Measurements from ENCODE around the gene TARBP1.
"Not testable (repeated sequence)": the region's sequence is repeated elsewhere in the genome, so short reads cannot be mapped to it uniquely, and the experiment has no call there.

Gene TARBP1

DNA sequence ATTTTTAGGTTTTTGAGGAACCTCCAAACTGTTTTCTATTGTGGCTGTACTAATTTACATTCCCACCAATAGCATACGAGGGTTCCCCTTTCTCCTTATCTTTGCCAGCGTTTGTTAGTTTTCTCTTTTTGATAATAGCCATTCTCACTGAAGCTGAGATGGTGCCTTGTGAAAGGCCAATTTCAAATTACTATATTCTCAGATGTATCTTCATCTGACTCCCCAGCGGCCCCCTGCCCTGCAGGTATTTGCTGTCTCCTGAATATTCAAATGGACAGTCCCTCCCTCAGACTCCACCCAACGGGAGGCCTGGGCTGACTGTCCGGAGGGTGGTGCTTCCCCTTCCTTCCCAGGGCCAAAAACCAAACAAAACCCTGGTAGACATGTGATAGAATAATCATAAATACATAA lies 33.5 kb upstream of the TARBP1 start:
- Mint-ChIP-seq H3K27me3 (peaks cover 6% of the 10 kb centered on the region), H3K4me3 (no peak overlapping the region), H3K9me3 (no peaks in the 10 kb centered on the region), H3K36me3 (ENCODE audit: low read depth) (no peaks in the 10 kb centered on the region), H3K27ac (no peak overlapping the region), H3K4me1 (ENCODE audit: low read depth) (peaks cover 20% of the 10 kb centered on the region)
- no peak for DNase-seq

DNA sequence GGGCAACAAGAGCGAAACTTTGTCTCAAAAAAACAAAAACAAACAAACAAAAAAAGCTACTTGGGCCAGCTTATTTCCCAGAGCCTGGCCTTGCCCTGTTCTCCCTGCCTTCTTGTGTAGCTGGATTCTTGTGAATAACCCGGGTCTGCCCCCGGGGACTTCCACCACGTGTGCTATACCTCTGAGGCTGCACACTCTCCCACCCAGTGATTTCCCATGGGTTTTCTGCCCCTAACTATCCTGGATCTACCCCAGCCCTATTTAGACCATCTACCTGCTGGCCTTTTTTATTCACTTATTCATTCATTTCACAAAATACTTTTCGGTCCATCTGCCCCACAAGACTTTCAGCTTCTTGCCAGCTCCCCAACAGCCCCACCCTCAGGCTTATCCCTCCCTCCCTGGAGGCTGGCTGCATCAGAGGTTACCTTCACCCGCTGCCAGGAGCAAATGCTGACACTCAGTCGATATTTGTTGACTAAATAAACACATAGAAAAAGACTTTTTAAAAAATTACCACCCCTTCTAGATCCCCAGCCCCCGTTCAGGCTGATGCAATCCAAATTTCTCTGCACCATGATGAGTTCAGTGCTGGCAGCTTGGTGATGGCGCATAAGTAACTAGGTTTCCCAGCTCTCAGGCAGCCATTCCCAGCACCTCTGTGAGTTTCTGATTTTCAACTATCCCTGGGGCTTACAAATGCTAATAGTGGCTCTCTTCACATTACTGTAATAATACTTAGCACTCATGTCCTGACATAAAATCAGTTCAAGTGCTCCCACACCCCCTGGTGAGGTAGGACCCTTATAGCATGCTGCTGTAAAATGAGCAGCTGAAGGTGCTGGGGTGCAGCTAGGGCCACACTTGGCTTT lies 30.7 kb upstream of the TARBP1 start:
- peaks cover 12% of the 10 kb centered on the region for H3K4me1 Mint-ChIP-seq (ENCODE audit: low read depth)
- no peak overlapping the region for H3K27ac Mint-ChIP-seq
- H3K9me3 Mint-ChIP-seq: peaks cover 4% of the 10 kb centered on the region
- H3K36me3 Mint-ChIP-seq (ENCODE audit: low read depth): no peaks in the 10 kb centered on the region
- no peak for DNase-seq
- peaks cover 6% of the 10 kb centered on the region for H3K27me3 Mint-ChIP-seq
- H3K4me3 Mint-ChIP-seq: no peak overlapping the region

DNA sequence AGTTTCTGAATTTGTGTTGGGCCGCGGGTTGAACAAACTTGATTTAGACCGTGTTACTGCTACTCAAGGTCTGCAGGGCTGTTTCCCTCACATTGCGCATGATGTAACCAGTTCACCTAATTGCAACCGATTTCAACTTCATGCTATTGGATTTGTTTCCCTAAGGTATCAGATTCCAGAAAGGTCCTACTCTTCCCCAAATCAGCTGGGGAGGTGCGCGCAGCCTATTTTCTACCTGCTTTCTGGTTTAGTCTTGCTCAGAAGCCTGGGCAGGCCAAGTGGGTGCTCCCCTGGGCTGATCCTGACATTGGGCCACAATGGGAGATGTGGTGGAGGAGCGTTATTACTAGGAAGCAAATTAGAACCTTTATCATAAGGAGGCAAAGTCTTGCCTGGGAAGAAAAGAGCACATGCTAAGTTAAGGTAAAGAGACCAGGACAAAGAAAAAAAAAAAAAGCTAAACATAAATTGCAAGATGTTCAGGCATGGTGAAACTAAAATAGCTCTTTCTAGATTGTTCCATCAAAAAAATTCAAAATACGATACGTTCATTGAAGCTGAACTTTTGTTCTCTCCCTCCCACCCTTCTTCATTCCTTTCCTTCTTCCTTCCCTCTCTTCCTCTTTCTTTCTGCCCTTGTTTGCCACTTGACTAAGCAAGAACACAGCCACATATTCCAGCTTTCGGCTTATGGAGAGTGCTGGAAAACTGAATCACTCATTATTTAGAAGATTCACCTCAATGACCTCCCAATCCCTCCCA lies 28.8 kb upstream of the TARBP1 start:
- no peak overlapping the region for H3K4me3 Mint-ChIP-seq

DNA sequence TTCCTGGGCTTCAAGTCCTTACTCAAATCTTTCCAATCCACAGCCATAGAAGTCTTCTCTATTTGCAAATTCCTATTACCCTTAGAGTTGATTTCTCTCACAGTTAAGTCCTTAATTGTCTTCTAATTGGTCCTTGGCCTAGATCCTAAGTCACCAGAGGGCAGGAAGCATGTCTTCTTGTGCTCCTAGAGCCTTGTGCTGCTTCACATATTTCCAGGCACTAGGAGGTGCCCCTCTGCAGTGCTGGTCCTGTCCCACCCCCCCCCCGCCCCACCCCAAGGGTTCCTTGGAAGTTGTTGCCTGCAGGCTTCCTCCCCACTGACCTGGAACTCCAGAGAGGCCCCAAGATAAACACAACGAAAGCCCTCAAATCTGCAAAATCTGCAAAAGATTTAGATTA lies 28.1 kb upstream of the TARBP1 start:
- Mint-ChIP-seq H3K4me3 (no peak overlapping the region), H3K27ac (no peak overlapping the region), H3K9me3 (peaks cover 18% of the 10 kb centered on the region), H3K36me3 (ENCODE audit: low read depth) (no peaks in the 10 kb centered on the region), H3K4me1 (ENCODE audit: low read depth) (peaks cover 31% of the 10 kb centered on the region), H3K27me3 (peaks cover 6% of the 10 kb centered on the region)
- DNase-seq: no peak

More for the DNA sequence above, 28.8 kb upstream of the TARBP1 start:
- H3K9me3 Mint-ChIP-seq: peaks cover 18% of the 10 kb centered on the region
- H3K36me3 Mint-ChIP-seq (ENCODE audit: low read depth): no peaks in the 10 kb centered on the region
- no peak overlapping the region for H3K27ac Mint-ChIP-seq
- H3K4me1 Mint-ChIP-seq (ENCODE audit: low read depth): peaks cover 30% of the 10 kb centered on the region
- no peak for DNase-seq
- H3K27me3 Mint-ChIP-seq: peaks cover 6% of the 10 kb centered on the region

DNA sequence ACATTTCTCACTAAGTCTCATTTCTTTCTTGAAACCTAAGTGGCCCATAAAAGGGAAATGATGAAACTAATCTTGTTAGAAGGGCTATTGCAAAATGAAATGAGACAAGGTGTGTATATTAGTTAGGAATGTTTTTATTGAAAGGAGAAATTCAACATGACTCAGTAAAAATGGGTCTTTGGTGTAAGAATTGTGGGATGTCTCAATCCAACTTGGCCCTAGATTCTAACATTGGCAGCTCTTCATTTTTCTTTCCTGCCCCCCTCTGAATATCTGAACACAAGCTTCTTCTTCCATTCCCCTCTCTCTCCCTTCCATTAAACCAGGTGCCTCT lies 26.8 kb upstream of the TARBP1 start:
- Mint-ChIP-seq H3K27me3 (peaks cover 6% of the 10 kb centered on the region), H3K4me1 (ENCODE audit: low read depth) (peaks cover 44% of the 10 kb centered on the region), H3K9me3 (peaks cover 22% of the 10 kb centered on the region), H3K4me3 (no peak overlapping the region), H3K36me3 (ENCODE audit: low read depth) (no peaks in the 10 kb centered on the region), H3K27ac (no peak overlapping the region)
- DNase-seq: no peak

DNA sequence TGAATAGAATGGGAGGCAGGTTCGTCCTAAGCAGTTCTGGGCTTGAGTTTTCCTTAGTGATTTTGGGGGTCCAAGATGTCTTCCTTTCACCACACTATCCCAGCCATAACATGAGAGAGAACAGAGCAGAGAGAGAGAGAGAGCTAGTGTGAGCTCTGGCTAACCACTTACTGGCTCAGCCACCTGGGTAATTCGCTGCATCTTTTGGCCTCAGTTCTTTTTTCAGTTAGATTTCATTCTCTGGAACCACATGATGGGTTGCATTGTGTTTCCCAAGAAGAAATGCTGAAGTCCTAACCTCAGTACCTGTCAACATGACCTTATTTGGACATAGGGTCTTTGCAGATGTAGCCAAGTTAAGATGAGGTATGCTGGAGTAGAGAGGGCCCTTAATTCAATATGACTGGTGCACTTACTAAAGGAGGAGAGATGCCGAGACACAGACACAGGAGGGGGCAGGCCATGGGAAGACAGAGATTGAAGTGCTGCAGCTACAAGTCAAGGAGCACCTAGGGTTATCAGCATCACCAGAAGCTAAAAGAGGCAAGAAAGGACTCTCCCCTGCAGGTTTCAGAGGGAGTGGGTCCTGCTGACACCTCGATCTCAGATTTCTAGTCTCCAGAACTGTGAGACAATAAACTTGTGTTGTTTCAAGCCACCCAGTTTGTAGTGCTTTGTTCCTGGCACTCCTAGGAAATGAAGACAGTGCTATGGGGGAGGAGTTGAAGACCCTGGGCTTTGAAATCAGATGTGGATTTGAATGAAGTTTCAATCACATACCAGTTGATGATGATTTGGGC lies 26.2 kb upstream of the TARBP1 start:
- Mint-ChIP-seq H3K27ac (no peak overlapping the region), H3K9me3 (peaks cover 22% of the 10 kb centered on the region), H3K4me3 (no peak overlapping the region), H3K4me1 (ENCODE audit: low read depth) (peaks cover 50% of the 10 kb centered on the region), H3K36me3 (ENCODE audit: low read depth) (no peaks in the 10 kb centered on the region), H3K27me3 (peaks cover 6% of the 10 kb centered on the region)
- no peak for DNase-seq

DNA sequence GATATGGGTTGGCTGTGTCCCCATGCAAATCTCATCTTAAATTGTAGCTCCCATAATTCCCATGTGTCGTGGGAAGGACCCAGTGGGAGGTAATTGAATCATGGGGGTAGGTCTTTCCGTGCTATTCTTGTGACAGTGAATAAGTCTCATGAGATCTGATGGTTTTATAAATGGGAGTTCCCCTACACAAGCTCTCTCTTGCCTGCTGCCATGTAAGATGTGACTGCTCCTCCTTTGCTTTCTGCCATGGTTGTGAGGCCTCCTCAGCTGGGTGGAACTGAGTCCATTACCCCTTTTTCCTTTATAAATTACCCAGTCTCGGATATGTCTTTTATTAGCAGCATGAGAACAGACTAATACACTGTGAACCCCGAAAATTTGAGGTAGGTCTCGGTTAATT lies 25.3 kb upstream of the TARBP1 start:
- not testable (repeated sequence) for H3K27me3 Mint-ChIP-seq; H3K4me3 Mint-ChIP-seq; H3K27ac Mint-ChIP-seq; H3K36me3 Mint-ChIP-seq (ENCODE audit: low read depth); DNase-seq
- Mint-ChIP-seq H3K9me3 (peaks cover 22% of the 10 kb centered on the region), H3K4me1 (ENCODE audit: low read depth) (peaks cover 56% of the 10 kb centered on the region)

DNA sequence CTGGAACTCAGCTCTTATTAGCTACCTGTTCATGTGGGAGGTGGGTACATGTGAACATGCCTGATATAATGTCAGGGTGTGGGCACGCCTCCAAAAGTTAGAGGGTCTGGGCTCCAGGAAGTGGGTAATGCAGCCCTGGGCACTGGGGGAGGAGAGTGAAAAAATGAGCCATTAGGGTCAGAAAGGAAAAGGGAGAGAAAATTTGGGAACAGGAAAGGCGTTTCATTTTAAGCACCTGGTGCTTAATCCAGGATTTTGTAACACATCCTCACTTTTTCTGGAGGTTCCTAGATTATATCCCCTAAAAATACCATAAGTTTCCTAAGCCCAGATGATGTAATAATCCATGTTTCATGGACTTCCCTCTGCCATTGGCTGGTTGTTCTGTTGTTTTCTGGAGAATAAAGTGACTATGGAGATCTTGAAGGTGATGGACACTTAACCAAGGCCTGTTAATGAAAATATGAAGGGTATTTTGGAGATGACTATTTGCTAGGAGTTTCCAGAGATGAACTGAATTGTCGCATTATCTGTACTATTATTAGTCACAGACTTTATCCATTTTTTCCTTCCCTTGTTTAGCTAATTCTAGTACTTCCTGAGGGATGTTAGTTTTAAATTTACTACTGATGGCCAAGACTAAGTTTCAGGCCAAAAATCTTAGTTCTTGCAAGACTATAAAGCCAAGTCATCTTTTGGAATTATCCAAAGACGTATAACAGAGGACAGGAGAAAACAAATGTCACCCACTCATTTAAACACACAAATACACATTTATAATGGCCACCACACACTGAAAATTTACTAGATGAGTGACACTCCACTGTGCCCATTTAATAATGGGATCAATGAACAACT lies 24.4 kb upstream of the TARBP1 start:
- H3K36me3 Mint-ChIP-seq (ENCODE audit: low read depth): no peaks in the 10 kb centered on the region
- H3K9me3 Mint-ChIP-seq: peaks cover 22% of the 10 kb centered on the region
- DNase-seq: no peak
- H3K27me3 Mint-ChIP-seq: no peaks in the 10 kb centered on the region
- no peak overlapping the region for H3K27ac Mint-ChIP-seq
- no peak overlapping the region for H3K4me3 Mint-ChIP-seq
- H3K4me1 Mint-ChIP-seq (ENCODE audit: low read depth): peaks cover 65% of the 10 kb centered on the region

DNA sequence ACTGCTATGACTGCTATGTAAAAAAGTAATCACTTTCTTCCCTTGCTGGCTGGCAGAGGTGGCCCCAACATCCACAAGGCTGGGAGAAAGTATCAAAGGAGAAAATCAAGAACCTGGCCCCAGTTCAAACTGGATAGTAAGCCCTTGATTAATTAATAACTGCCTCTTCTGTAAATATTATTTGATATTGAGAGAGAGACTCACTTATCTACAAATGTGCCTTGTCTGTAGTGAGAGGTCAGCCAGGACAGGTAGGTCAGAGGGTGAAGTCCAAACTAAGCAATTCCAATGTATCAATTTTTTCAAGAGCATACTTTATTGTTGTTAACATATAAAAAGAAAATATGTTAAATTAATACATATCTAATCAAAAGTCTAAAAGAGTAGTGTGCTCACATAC lies 23.8 kb upstream of the TARBP1 start:
- Mint-ChIP-seq H3K36me3 (ENCODE audit: low read depth) (no peaks in the 10 kb centered on the region), H3K4me3 (no peak overlapping the region), H3K9me3 (peaks cover 22% of the 10 kb centered on the region), H3K27me3 (no peaks in the 10 kb centered on the region), H3K4me1 (ENCODE audit: low read depth) (peaks cover 70% of the 10 kb centered on the region), H3K27ac (no peak overlapping the region)
- no peak for DNase-seq

DNA sequence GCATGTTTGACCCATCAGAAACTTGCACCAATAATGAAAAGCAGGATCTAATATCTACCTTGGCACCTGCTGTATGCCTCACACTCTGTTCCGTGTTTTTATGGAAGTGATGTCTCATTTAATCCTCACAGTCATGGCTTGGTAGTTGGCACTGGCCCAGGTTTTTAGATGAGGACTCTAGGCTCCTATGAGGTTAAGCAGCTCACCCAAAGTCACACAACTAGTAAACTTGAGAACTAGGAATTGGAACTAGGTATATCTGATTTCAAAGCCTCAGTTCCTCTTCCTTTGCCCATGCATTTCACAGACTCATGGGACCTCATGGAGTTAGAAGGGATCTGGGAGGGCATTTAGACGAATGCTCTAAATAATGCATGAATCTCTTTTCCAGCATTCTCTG lies 21.3 kb upstream of the TARBP1 start:
- Mint-ChIP-seq H3K27ac (peak overlapping the region; percentile 93), H3K36me3 (ENCODE audit: low read depth) (no peaks in the 10 kb centered on the region), H3K27me3 (no peaks in the 10 kb centered on the region), H3K4me1 (ENCODE audit: low read depth) (peaks cover 67% of the 10 kb centered on the region), H3K9me3 (peaks cover 20% of the 10 kb centered on the region), H3K4me3 (peak overlapping the region; percentile 27)
- DNase-seq: no peak

DNA sequence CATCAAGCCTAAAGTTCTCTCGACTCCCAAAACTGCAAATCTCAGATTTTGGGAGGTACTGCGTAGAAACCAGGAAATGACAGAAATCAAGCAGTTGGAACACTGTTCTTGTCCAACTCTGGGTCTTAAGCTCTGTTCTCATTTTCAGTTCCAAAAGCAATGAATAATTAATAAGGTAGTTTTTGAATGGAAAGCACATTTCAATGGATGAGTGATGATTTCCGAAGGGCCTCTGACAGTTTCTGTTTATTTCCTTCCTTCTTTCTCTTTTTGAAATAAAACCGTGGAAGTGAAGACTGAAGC lies 20.9 kb upstream of the TARBP1 start:
- Mint-ChIP-seq H3K4me1 (ENCODE audit: low read depth) (peaks cover 69% of the 10 kb centered on the region), H3K27ac (peak overlapping the region; percentile 93), H3K9me3 (peaks cover 20% of the 10 kb centered on the region), H3K27me3 (no peaks in the 10 kb centered on the region), H3K36me3 (ENCODE audit: low read depth) (no peaks in the 10 kb centered on the region), H3K4me3 (peak overlapping the region; percentile 27)
- DNase-seq: no peak

DNA sequence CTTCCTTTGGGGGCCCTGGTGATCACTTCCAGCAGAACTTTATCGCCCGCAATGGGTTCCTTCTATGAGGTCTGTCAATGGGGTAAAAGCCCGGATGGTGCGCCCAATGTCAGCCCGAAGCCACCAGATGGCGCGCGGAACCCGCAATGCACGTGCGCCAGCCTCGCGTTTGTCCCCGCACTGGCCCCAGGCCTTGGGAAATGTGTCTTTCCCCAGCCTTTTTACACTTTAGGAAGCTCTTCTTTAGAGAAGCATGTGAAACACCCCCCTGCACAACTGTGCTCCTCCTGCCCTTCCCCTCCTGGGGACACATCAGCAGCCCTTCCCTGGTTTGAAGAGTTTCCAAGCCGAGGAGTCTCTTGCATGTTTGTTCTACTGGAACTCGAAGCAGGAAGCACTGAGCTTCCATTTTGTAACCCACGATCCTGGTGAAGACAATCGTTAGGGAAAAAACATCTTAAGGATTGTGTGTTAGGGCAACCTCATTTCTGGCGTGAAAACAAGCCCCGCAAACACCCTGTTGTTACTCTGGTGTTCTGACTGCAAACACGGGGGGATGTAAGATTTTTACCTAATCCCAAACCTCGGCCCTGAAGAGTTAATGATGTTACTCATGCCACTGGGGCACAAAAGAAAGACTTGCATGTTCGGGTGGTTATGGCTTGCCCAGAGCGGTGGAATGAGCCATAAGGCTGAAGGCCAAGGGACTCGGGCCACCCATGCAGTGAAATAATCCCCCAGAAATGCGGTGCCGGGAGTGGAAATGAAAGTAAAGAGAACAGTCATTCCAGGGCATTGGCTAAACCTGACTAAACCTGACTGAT lies 20.4 kb upstream of the TARBP1 start:
- Mint-ChIP-seq H3K27ac (peak overlapping the region; percentile 93), H3K4me3 (peak overlapping the region; percentile 37), H3K27me3 (no peaks in the 10 kb centered on the region), H3K4me1 (ENCODE audit: low read depth) (peaks cover 70% of the 10 kb centered on the region), H3K36me3 (ENCODE audit: low read depth) (no peaks in the 10 kb centered on the region), H3K9me3 (peaks cover 15% of the 10 kb centered on the region)
- DNase-seq: peak; percentile 92

DNA sequence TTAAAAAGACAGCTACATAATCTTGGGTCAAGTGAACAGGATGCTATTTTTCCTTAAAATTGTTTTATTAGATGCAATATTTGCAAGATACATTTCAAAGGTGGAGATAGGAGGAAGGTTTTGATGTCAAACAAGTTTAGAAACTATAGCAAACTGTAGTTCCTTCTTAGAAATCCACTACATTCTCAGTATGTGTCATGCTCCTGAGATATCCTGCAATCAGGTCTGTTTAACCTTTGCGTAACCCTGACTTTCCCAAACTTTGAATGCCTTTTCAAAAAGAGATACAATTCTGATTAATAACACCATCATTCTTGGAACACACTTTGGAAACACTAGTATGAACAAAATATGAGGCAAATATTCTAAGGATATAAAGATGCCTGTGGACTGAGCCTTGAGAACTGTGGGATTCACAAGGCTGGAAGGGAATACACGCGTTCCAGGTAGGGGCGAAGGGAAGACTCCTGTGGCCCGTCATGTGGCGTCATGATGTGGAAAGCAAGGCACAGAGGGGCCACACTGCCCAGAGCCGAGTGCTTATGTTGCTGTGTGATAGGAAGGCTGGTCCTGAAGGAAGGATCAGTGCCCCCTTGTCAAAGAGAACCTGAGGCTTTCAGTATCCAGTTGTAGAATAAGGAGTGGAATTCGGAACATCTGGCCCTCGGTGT lies 19.6 kb upstream of the TARBP1 start:
- Mint-ChIP-seq H3K4me1 (ENCODE audit: low read depth) (peaks cover 69% of the 10 kb centered on the region), H3K4me3 (no peak overlapping the region)

More for the DNA sequence above, 19.6 kb upstream of the TARBP1 start:
- peaks cover 7% of the 10 kb centered on the region for H3K9me3 Mint-ChIP-seq
- H3K27me3 Mint-ChIP-seq: no peaks in the 10 kb centered on the region
- H3K36me3 Mint-ChIP-seq (ENCODE audit: low read depth): no peaks in the 10 kb centered on the region
- no peak for DNase-seq
- peak overlapping the region; percentile 93 for H3K27ac Mint-ChIP-seq

Data from activated T-cell treated with anti-CD3 and anti-CD28 coated beads, Interleukin-2, amount 50 U/mL, for 24 hours (primary cell).